Activated naive CD4-positive, alpha-beta T cell treated with anti-CD3 and anti-CD28 coated beads, Interleukin-2, amount 50 U/mL, for 72 hours (primary cell): ENCODE measurements around the gene AGRN. TPM values are rescaled to one million over a fixed set of nuclear protein-coding genes. Genes with fewer than 3 reads are reported as not detected.
"Not testable (repeated sequence)": the region's sequence is repeated elsewhere in the genome, so short reads cannot be mapped to it uniquely, and the experiment has no call there.

ENCODE experiments used
- ATAC-seq, 2 donors: fragments of 150-1000 bp; cut with Tn5 transposase; 2 replicates each; pipeline ENCODE4 v1.10.0; 2021; ENCODE audit warnings: mild to moderate bottlenecking in 2 of 2, moderate library complexity in 2 of 2
- DNase-seq, 2 donors: peaks; one replicate each; pipeline ENCODE4 v3.0.0; 2021 to 2022; ENCODE audit warnings: low spot score in 2 of 2
- H3K27ac Mint-ChIP-seq, 2 donors: one replicate each; pipeline ENCODE4 v1.8.0; 2022; ENCODE audit warnings: mild to moderate bottlenecking in 2 of 2, mixed read lengths in 2 of 2
- H3K36me3 Mint-ChIP-seq, 2 donors: one replicate each; pipeline ENCODE4 v1.8.0; 2022; ENCODE audit warnings: mixed read lengths in 2 of 2
- H3K9me3 Mint-ChIP-seq, 2 donors: one replicate each; pipeline ENCODE4 v1.8.0; 2022; ENCODE audit warnings: mixed read lengths in 2 of 2
- total RNA-seq, 2 donors: library from RNA; stranded (reverse); gene quantifications; one replicate each; pipeline ENCODE4 v1.2.3, GENCODE V29; 2022

The AGRN gene
- total RNA-seq, 2 donors from 2014 or later, result 44.5 to 79.9 TPM

- ATAC-seq (no peak), DNase-seq (no peak)
- Mint-ChIP-seq H3K36me3 (no peaks in the 10 kb centered on the region), H3K9me3 (no peaks in the 10 kb centered on the region), H3K27ac (no peak overlapping the region)
Observed at GRCh38 chr1:979744-980072, 40.2 kb upstream of the AGRN start.

- DNase-seq (no peak), ATAC-seq (no peak)
- H3K9me3 Mint-ChIP-seq, result no peaks in the 10 kb centered on the region
- no peak overlapping the region for H3K27ac Mint-ChIP-seq
- H3K36me3 Mint-ChIP-seq, result no peaks in the 10 kb centered on the region
Observed at GRCh38 chr1:980137-980571, 39.8 kb upstream of the AGRN start.

- no peaks in the 10 kb centered on the region for H3K9me3 Mint-ChIP-seq
- peak in 1 of 2 donors; percentile 56 for DNase-seq
- ATAC-seq, result no peak
- no peaks in the 10 kb centered on the region for H3K36me3 Mint-ChIP-seq
- H3K27ac Mint-ChIP-seq, result peak overlapping the region in 1 of 2 donors; percentile 29
Observed at GRCh38 chr1:980602-981395, 39.1 kb upstream of the AGRN start.

- DNase-seq, result no peak
- Mint-ChIP-seq H3K27ac (peak overlapping the region in 1 of 2 donors; percentile 29), H3K9me3 (no peaks in the 10 kb centered on the region), H3K36me3 (no peaks in the 10 kb centered on the region)
- no peak for ATAC-seq
Observed at GRCh38 chr1:981491-981954, 38.4 kb upstream of the AGRN start.

- DNase-seq, result no peak
- ATAC-seq, result no peak
- Mint-ChIP-seq H3K27ac (peak within 1 kb of the TSS in 1 of 2 donors; percentile 29), H3K36me3 (no peaks in the 10 kb centered on the region), H3K9me3 (no peaks in the 10 kb centered on the region)
Observed at GRCh38 chr1:981955-982558, 37.9 kb upstream of the AGRN start, which contains the start of gene PERM1. Gene PERM1 (minus strand): TSS chr1:982093. CDS start chr1:981029, 1,064 bp downstream.

- no peak overlapping the region for H3K27ac Mint-ChIP-seq
- H3K36me3 Mint-ChIP-seq, result no peaks in the 10 kb centered on the region
- DNase-seq (no peak), ATAC-seq (no peak)
- H3K9me3 Mint-ChIP-seq, result no peaks in the 10 kb centered on the region
Observed at GRCh38 chr1:982765-983436, 37.0 kb upstream of the AGRN start.

GRCh38 chr1:983798-984475, 36.0 kb upstream of the AGRN start:
- Mint-ChIP-seq H3K27ac (no peak overlapping the region), H3K9me3 (peaks cover 0 to 3% of the 10 kb centered on the region in 2 donors), H3K36me3 (peaks cover 0 to 7% of the 10 kb centered on the region in 2 donors)
- DNase-seq (peak in 1 of 2 donors; percentile 73), ATAC-seq (peak; percentile 82 to 86)

GRCh38 chr1:984476-984814, 35.5 kb upstream of the AGRN start:
- no peak for ATAC-seq
- Mint-ChIP-seq H3K36me3 (peaks cover 0 to 10% of the 10 kb centered on the region in 2 donors), H3K27ac (no peak overlapping the region), H3K9me3 (peaks cover 0 to 7% of the 10 kb centered on the region in 2 donors)
- no peak for DNase-seq

- H3K36me3 Mint-ChIP-seq, result peaks cover 0 to 10% of the 10 kb centered on the region in 2 donors
- ATAC-seq, result no peak
- no peak overlapping the region for H3K27ac Mint-ChIP-seq
- DNase-seq, result no peak
- H3K9me3 Mint-ChIP-seq, result peaks cover 0 to 7% of the 10 kb centered on the region in 2 donors
Observed at GRCh38 chr1:985126-985525, 34.8 kb upstream of the AGRN start.

GRCh38 chr1:988061-988460, 31.9 kb upstream of the AGRN start:
- not testable (repeated sequence) for DNase-seq, ATAC-seq
- Mint-ChIP-seq H3K36me3 (peaks cover 0 to 25% of the 10 kb centered on the region in 2 donors), H3K9me3 (peaks cover 3 to 12% of the 10 kb centered on the region in 2 donors), H3K27ac (peak overlapping the region in 1 of 2 donors; percentile 1)

- H3K9me3 Mint-ChIP-seq, result peaks cover 3 to 12% of the 10 kb centered on the region in 2 donors
- peaks cover 0 to 25% of the 10 kb centered on the region in 2 donors for H3K36me3 Mint-ChIP-seq
- H3K27ac Mint-ChIP-seq, DNase-seq, ATAC-seq: not testable (repeated sequence)
Observed at GRCh38 chr1:991275-991674, 28.6 kb upstream of the AGRN start.

- DNase-seq, result no peak
- no peak for ATAC-seq
- Mint-ChIP-seq H3K36me3 (peaks cover 0 to 25% of the 10 kb centered on the region in 2 donors), H3K9me3 (peaks cover 3 to 12% of the 10 kb centered on the region in 2 donors), H3K27ac (peak overlapping the region; percentile 5 to 77)
Observed at GRCh38 chr1:991895-992294, 28.0 kb upstream of the AGRN start.

GRCh38 chr1:992362-992761, 27.6 kb upstream of the AGRN start:
- Mint-ChIP-seq H3K36me3 (peaks cover 0 to 25% of the 10 kb centered on the region in 2 donors), H3K27ac (peak overlapping the region; percentile 5 to 77), H3K9me3 (peaks cover 3 to 12% of the 10 kb centered on the region in 2 donors)
- peak; percentile 65 to 83 for ATAC-seq
- DNase-seq, result no peak

GRCh38 chr1:993379-993995, 26.4 kb upstream of the AGRN start:
- Mint-ChIP-seq H3K27ac (no peak overlapping the region), H3K36me3 (peaks cover 0 to 23% of the 10 kb centered on the region in 2 donors), H3K9me3 (peaks cover 3 to 12% of the 10 kb centered on the region in 2 donors)
- DNase-seq (no peak), ATAC-seq (no peak)

GRCh38 chr1:994546-994945, 25.4 kb upstream of the AGRN start:
- H3K9me3 Mint-ChIP-seq, DNase-seq, ATAC-seq, H3K27ac Mint-ChIP-seq: not testable (repeated sequence)
- peaks cover 0 to 15% of the 10 kb centered on the region in 2 donors for H3K36me3 Mint-ChIP-seq
